CD4-positive, alpha-beta T cell treated with Interferon gamma for 1 hour (primary cell): ENCODE measurements around the gene ADAP2.
A peak's percentile ranks its signal among the peaks of the same experiment; 100 is the strongest.
"Not testable (repeated sequence)": the region's sequence is repeated elsewhere in the genome, so short reads cannot be mapped to it uniquely, and the experiment has no call there.

Source experiments
- DNase-seq: peaks from one replicate; pipeline ENCODE4 v3.0.0-alpha.2; 2020

Gene ADAP2

GRCh38 chr17:30921544-30922196 is at the start of gene ADAP2:
Gene ADAP2, plus strand, starts transcription at chr17:30921945. Its CDS starts 70 bp downstream, at chr17:30922015.
- DNase-seq = peak; percentile 45

- DNase-seq = no peak
Observed at GRCh38 chr17:30886187-30886586, 35.6 kb upstream of the ADAP2 start.

GRCh38 chr17:30894236-30894635 is 27.5 kb upstream of the ADAP2 start:
- DNase-seq = no peak

GRCh38 chr17:30897311-30897710 is 24.4 kb upstream of the ADAP2 start:
- no peak for DNase-seq

- DNase-seq = no peak
Observed at GRCh38 chr17:30905742-30906100, 16.0 kb upstream of the ADAP2 start.

GRCh38 chr17:30906101-30906911 is 15.4 kb upstream of the ADAP2 start, which contains the start of gene TEFM:
Gene TEFM, minus strand, starts transcription at chr17:30906238. Its CDS starts 40 bp downstream, at chr17:30906198.
- DNase-seq = peak; percentile 86

- no peak for DNase-seq
Observed at GRCh38 chr17:30908717-30909420, 12.9 kb upstream of the ADAP2 start.

GRCh38 chr17:30910151-30910550 is 11.6 kb upstream of the ADAP2 start:
- DNase-seq = not testable (repeated sequence)

GRCh38 chr17:30913955-30914354 is 7.8 kb upstream of the ADAP2 start:
- no peak for DNase-seq

- no peak for DNase-seq
Observed at GRCh38 chr17:30915833-30916611, 5.7 kb upstream of the ADAP2 start.

GRCh38 chr17:30917050-30917449 is 4.7 kb upstream of the ADAP2 start:
- no peak for DNase-seq

GRCh38 chr17:30920282-30920681 is 1.5 kb upstream of the ADAP2 start:
- no peak for DNase-seq

- DNase-seq = no peak
Observed at GRCh38 chr17:30920683-30921543, 832 bp upstream of the ADAP2 start.

- DNase-seq = peak; percentile 5
Observed at GRCh38 chr17:30922235-30923030, 688 bp downstream of the ADAP2 start.

GRCh38 chr17:30924341-30924740 is 2.6 kb downstream of the ADAP2 start:
- no peak for DNase-seq

GRCh38 chr17:30926516-30926915 is 4.8 kb downstream of the ADAP2 start:
- no peak for DNase-seq

- DNase-seq = no peak
Observed at GRCh38 chr17:30927756-30928155, 6.0 kb downstream of the ADAP2 start.

- no peak for DNase-seq
Observed at GRCh38 chr17:30928584-30928983, 6.8 kb downstream of the ADAP2 start.

GRCh38 chr17:30929081-30929633 is 7.4 kb downstream of the ADAP2 start:
- no peak for DNase-seq

GRCh38 chr17:30929861-30930260 is 8.1 kb downstream of the ADAP2 start:
- not testable (repeated sequence) for DNase-seq

GRCh38 chr17:30930495-30930894 is 8.8 kb downstream of the ADAP2 start:
- no peak for DNase-seq
